PC-3 (cell line): ENCODE measurements around the gene SPATA31D3. TPM values are rescaled to one million over a fixed set of nuclear protein-coding genes. Genes with fewer than 3 reads are reported as not detected.

Source experiments
- ATAC-seq: fragments of 200-7000 bp; cut with Tn5 transposase; 2 replicates; pipeline ENCODE4 v1.9.1; 2020; ENCODE audit warnings: mild to moderate bottlenecking, moderate library complexity
- BruUV-seq: library from RNA; stranded (reverse); fragments of 400-500 nt; replicated peaks from 2 replicates; lab custom pipeline; 2021; lab: Mats Ljungman, UMichigan
- CTCF ChIA-PET: fragments of 300-600 bp; sonication (Branson Sonifier 250); formaldehyde crosslinking; loops from one replicate; lab custom pipeline; 2022; ENCODE audit warnings: antibody characterized with exemption; lab: Charles Lee
- POLR2A ChIA-PET: fragments of 300-600 bp; sonication (Branson Sonifier 250); formaldehyde crosslinking; loops from one replicate; lab custom pipeline; 2022; ENCODE audit warnings: antibody characterized with exemption; ENCODE audit not compliant: unreplicated experiment; lab: Charles Lee
- DNase-seq: peaks from one replicate; pipeline ENCODE4 v3.0.0-alpha.2; 2015
- H2AFZ ChIP-seq: fragments of 300-600 bp; sonication (generic); 2 replicates; pipeline ENCODE4 v1.6.0; 2016; ENCODE audit warnings: antibody characterized with exemption, low read length
- H3F3A ChIP-seq: fragments of 300-600 bp; sonication (generic); one replicate; pipeline ENCODE4 v1.6.0; 2017; ENCODE audit warnings: antibody characterized with exemption, low read length, control low read depth, mild to moderate bottlenecking; ENCODE audit not compliant: unreplicated experiment
- H3K27ac ChIP-seq: fragments of 300-600 bp; sonication (generic); 2 replicates; pipeline ENCODE4 v1.5.1; 2016; ENCODE audit warnings: mild to moderate bottlenecking, low read length
- H3K27me3 ChIP-seq: fragments of 300-600 bp; sonication (generic); 2 replicates; pipeline ENCODE4 v1.6.1; 2016; ENCODE audit warnings: low read length, mixed read lengths
- H3K36me3 ChIP-seq: fragments of 300-600 bp; sonication (generic); 2 replicates; pipeline ENCODE4 v1.6.1; 2016; ENCODE audit warnings: low read depth, mixed run types, low read length, mixed read lengths
- H3K4me1 ChIP-seq: fragments of 300-600 bp; sonication (generic); 2 replicates; pipeline ENCODE4 v1.5.1; 2016; ENCODE audit warnings: low read length; ENCODE audit not compliant: insufficient read depth
- H3K4me2 ChIP-seq: fragments of 300-600 bp; sonication (generic); 2 replicates; pipeline ENCODE4 v1.6.0; 2016; ENCODE audit warnings: low read length
- H3K4me3 ChIP-seq: fragments of 300-600 bp; sonication (generic); 2 replicates; pipeline ENCODE4 v1.5.1; 2016; ENCODE audit warnings: mild to moderate bottlenecking, low read length, mixed read lengths
- H3K79me2 ChIP-seq: fragments of 300-600 bp; sonication (generic); 2 replicates; pipeline ENCODE4 v1.6.1; 2017; ENCODE audit warnings: low read length, mixed read lengths
- H3K9ac ChIP-seq: fragments of 300-600 bp; sonication (generic); 2 replicates; pipeline ENCODE4 v1.6.0; 2016; ENCODE audit warnings: mild to moderate bottlenecking, low read length
- H3K9me2 ChIP-seq: fragments of 300-600 bp; sonication (generic); replicated peaks from 2 replicates; pipeline ENCODE4 v1.6.1; 2016; ENCODE audit warnings: mixed run types, low read length, mixed read lengths
- H3K9me3 ChIP-seq: fragments of 300-600 bp; sonication (generic); 2 replicates; pipeline ENCODE4 v1.6.1; 2016; ENCODE audit warnings: low read length, mixed read lengths
- H4K20me1 ChIP-seq: fragments of 300-600 bp; sonication (generic); 2 replicates; pipeline ENCODE4 v1.6.1; 2016; ENCODE audit warnings: low read length, mixed read lengths
- EZH2 ChIP-seq: fragments of 300-600 bp; sonication (generic); IDR thresholded peaks from one replicate; pipeline ENCODE4 v1.6.1; 2017; ENCODE audit warnings: antibody characterized with exemption, mild to moderate bottlenecking, low read length; ENCODE audit not compliant: unreplicated experiment
- EZH2phosphoT487 ChIP-seq: fragments of 300-600 bp; sonication (generic); IDR thresholded peaks from 2 replicates; pipeline ENCODE4 v1.6.1; 2018; ENCODE audit warnings: mild to moderate bottlenecking, antibody characterized with exemption, low read length, borderline replicate concordance
- intact Hi-C: fragments of 100-400 bp; cut with micrococcal nuclease; formaldehyde crosslinking; loops from 2 replicates; pipeline ENCODE4 v1.9.0; 2023
- total RNA-seq: library from RNA; depleted of rRNA; stranded (reverse); fragments of >200 nt; gene quantifications from 2 replicates; pipeline ENCODE4 v1.2.3, GENCODE V29; 2014; rRNA removed
- TF ChIP-seq, protein P1 (sequence below): fragments of 300-600 bp; sonication (generic); conservative IDR thresholded peaks from 2 replicates; pipeline ENCODE4 v1.5.1; 2017; ENCODE audit warnings: antibody characterized with exemption, low read depth, mild to moderate bottlenecking, low read length

SPATA31D3 gene
- total RNA-seq, 1 experiment from 2014 or later: not detected

GRCh38 chr9:81993656-81994055 is 50.4 kb downstream of the SPATA31D3 start:
- H3K4me2 ChIP-seq: no peak overlapping the region
- POLR2A ChIA-PET: no interaction called here
- H3K4me3 ChIP-seq: no peak overlapping the region
- CTCF ChIA-PET: no interaction called here
- H2AFZ ChIP-seq: no peak overlapping the region
- no peaks in the 10 kb centered on the region for H3K79me2 ChIP-seq
- TF ChIP-seq, protein P1, sequence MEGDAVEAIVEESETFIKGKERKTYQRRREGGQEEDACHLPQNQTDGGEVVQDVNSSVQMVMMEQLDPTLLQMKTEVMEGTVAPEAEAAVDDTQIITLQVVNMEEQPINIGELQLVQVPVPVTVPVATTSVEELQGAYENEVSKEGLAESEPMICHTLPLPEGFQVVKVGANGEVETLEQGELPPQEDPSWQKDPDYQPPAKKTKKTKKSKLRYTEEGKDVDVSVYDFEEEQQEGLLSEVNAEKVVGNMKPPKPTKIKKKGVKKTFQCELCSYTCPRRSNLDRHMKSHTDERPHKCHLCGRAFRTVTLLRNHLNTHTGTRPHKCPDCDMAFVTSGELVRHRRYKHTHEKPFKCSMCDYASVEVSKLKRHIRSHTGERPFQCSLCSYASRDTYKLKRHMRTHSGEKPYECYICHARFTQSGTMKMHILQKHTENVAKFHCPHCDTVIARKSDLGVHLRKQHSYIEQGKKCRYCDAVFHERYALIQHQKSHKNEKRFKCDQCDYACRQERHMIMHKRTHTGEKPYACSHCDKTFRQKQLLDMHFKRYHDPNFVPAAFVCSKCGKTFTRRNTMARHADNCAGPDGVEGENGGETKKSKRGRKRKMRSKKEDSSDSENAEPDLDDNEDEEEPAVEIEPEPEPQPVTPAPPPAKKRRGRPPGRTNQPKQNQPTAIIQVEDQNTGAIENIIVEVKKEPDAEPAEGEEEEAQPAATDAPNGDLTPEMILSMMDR: no peak
- TF ChIP-seq EZH2: no peak
- TF ChIP-seq EZH2phosphoT487: no peak
- H3K9ac ChIP-seq: no peak overlapping the region
- no peaks in the 10 kb centered on the region for H3K36me3 ChIP-seq
- H3K27me3 ChIP-seq: no peaks in the 10 kb centered on the region
- H3K9me3 ChIP-seq: no peaks in the 10 kb centered on the region
- H3K27ac ChIP-seq: no peak overlapping the region
- ATAC-seq (no peak), DNase-seq (no peak)
- H3K4me1 ChIP-seq: no peaks in the 10 kb centered on the region
- no TSS peak for BruUV-seq
- intact Hi-C loops: no loop called here
- no peaks in the 10 kb centered on the region for H3F3A ChIP-seq
- no peaks in the 10 kb centered on the region for H3K9me2 ChIP-seq
- H4K20me1 ChIP-seq: no peaks in the 10 kb centered on the region

Other genes with a start within 250 kb of the SPATA31D3 start
- not detected in 2 replicates for gene SPATA31D4, start 15.1 kb upstream of the SPATA31D3 start, total RNA-seq
- not detected in 2 replicates for gene SPATA31D1, start 45.3 kb downstream of the SPATA31D3 start, total RNA-seq